Neural progenitor cell (in vitro differentiated cells): ENCODE data around the gene GRIFIN. TPM values are rescaled to one million over a fixed set of nuclear protein-coding genes. Genes with fewer than 3 reads are reported as not detected.

Experiments
- DNase-seq: peaks from one replicate; pipeline ENCODE4 v3.0.0-alpha.2; 2016; ENCODE audit warnings: low spot score
- H2AFZ ChIP-seq: fragments of 200-600 bp; sonication (generic); replicated peaks from 2 replicates; pipeline ENCODE4 v1.6.1; 2016; ENCODE audit warnings: antibody characterized with exemption
- H3F3A ChIP-seq: fragments of 200-600 bp; sonication (generic); 2 replicates; pipeline ENCODE4 v1.6.1; 2016; ENCODE audit warnings: antibody characterized with exemption, low read depth
- H3K27ac ChIP-seq: fragments of 200-600 bp; sonication (generic); 2 replicates; pipeline ENCODE4 v1.5.1; 2016; ENCODE audit warnings: mild to moderate bottlenecking
- H3K27me3 ChIP-seq: fragments of 200-600 bp; sonication (generic); 2 replicates; pipeline ENCODE4 v1.6.1; 2016; ENCODE audit warnings: mild to moderate bottlenecking, moderate library complexity
- H3K36me3 ChIP-seq: fragments of 200-600 bp; sonication (generic); 2 replicates; pipeline ENCODE4 v1.5.1; 2016
- H3K4me1 ChIP-seq: fragments of 200-600 bp; sonication (generic); 2 replicates; pipeline ENCODE4 v1.6.1; 2016; ENCODE audit warnings: mixed run types
- H3K4me2 ChIP-seq: fragments of 200-600 bp; sonication (generic); 2 replicates; pipeline ENCODE4 v1.6.1; 2016
- H3K4me3 ChIP-seq: fragments of 200-600 bp; sonication (generic); 2 replicates; pipeline ENCODE4 v1.5.1; 2016
- H3K79me2 ChIP-seq: fragments of 200-600 bp; sonication (generic); 2 replicates; pipeline ENCODE4 v1.6.1; 2016; ENCODE audit warnings: low read depth
- H3K9ac ChIP-seq: fragments of 200-600 bp; sonication (generic); 2 replicates; pipeline ENCODE4 v1.6.1; 2016
- H3K9me3 ChIP-seq: fragments of 200-600 bp; sonication (generic); 2 replicates; pipeline ENCODE4 v1.5.1; 2016; ENCODE audit warnings: low read depth
- H4K20me1 ChIP-seq: fragments of 200-600 bp; sonication (generic); 2 replicates; pipeline ENCODE4 v1.6.1; 2016; ENCODE audit warnings: low read depth
- H3K27ac Mint-ChIP-seq: 3 replicates; pipeline ENCODE4 v1.8.0; 2021; ENCODE audit warnings: mixed read lengths
- H3K27me3 Mint-ChIP-seq: 2 replicates; pipeline ENCODE4 v1.8.0; 2022; ENCODE audit warnings: low read depth, mild to moderate bottlenecking, inconsistent platforms, moderate library complexity, mixed read lengths; ENCODE audit not compliant: insufficient read depth
- H3K36me3 Mint-ChIP-seq: 3 replicates; pipeline ENCODE4 v1.8.0; 2021; ENCODE audit warnings: mixed read lengths
- H3K4me1 Mint-ChIP-seq: 3 replicates; pipeline ENCODE4 v1.8.0; 2021; ENCODE audit warnings: mixed read lengths
- H3K4me3 Mint-ChIP-seq: 3 replicates; pipeline ENCODE4 v1.8.0; 2021; ENCODE audit warnings: mild to moderate bottlenecking, moderate library complexity, mixed read lengths
- H3K9me3 Mint-ChIP-seq: 3 replicates; pipeline ENCODE4 v1.8.0; 2020; ENCODE audit warnings: mixed read lengths
- CTCF ChIP-seq: fragments of 200-600 bp; sonication (generic); IDR thresholded peaks from 2 replicates; pipeline ENCODE4 v1.5.1; 2017; ENCODE audit warnings: antibody characterized with exemption, mild to moderate bottlenecking
- EZH2 ChIP-seq: fragments of 200-600 bp; sonication (generic); IDR thresholded peaks from 2 replicates; pipeline ENCODE4 v1.6.1; 2017; ENCODE audit warnings: antibody characterized with exemption, mild to moderate bottlenecking, moderate library complexity
- EZH2phosphoT487 ChIP-seq: fragments of 200-600 bp; sonication (generic); IDR thresholded peaks from 2 replicates; pipeline ENCODE4 v1.6.1; 2017; ENCODE audit warnings: antibody characterized with exemption
- total RNA-seq: library from RNA; depleted of rRNA; stranded (reverse); fragments of >200 nt; gene quantifications from 2 replicates; pipeline ENCODE4 v1.2.3, GENCODE V29; 2015; ENCODE audit warnings: low replicate concordance

GRIFIN gene
- total RNA-seq, 1 donor from 2014 or later: not detected

GRCh38 chr7:2517026-2517425, 40.8 kb upstream of the GRIFIN start:
- H3K27me3 Mint-ChIP-seq: peaks cover 17% of the 10 kb centered on the region
- Histone ChIP-seq H3K4me2 (peak overlapping the region; percentile 10), H3K9ac (no peak overlapping the region), H3K27ac (no peak overlapping the region), H3F3A (peaks cover 30% of the 10 kb centered on the region), H3K27me3 (peaks cover 10% of the 10 kb centered on the region), H3K36me3 (no peaks in the 10 kb centered on the region), H2AFZ (no peak overlapping the region), H3K9me3 (no peaks in the 10 kb centered on the region), H3K4me1 (peaks cover 47% of the 10 kb centered on the region), H3K79me2 (peaks cover 21% of the 10 kb centered on the region), H4K20me1 (peaks cover 21% of the 10 kb centered on the region), H3K4me3 (no peak overlapping the region)
- no peak for TF ChIP-seq EZH2
- TF ChIP-seq CTCF: no peak
- TF ChIP-seq EZH2phosphoT487: no peak
- H3K36me3 Mint-ChIP-seq: peaks cover 2% of the 10 kb centered on the region
- peak; percentile 53 for DNase-seq
- H3K9me3 Mint-ChIP-seq: no peaks in the 10 kb centered on the region
- H3K4me3 Mint-ChIP-seq: no peak overlapping the region
- H3K4me1 Mint-ChIP-seq: peaks cover 44% of the 10 kb centered on the region
- peak overlapping the region; percentile 19 for H3K27ac Mint-ChIP-seq

DNA sequence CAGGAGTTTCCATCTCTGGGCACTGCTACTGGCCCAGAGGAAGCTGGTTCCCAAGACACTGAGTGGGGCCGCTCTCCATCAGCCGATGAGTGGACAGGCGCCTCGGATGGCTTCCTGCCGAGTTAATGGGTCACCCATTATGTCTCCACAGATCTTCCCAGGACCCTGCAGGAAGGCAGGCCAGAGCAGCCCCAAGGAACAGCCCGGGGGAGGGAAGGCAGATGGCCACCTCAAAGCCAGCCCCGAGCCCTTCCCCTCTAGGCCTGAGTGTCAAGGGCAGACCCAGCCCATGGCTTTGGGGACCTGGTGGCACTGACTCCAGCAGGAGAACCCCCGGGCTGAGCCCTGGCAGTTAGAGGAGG, 40.0 kb upstream of the GRIFIN start:
- TF ChIP-seq EZH2: no peak
- no peak for TF ChIP-seq EZH2phosphoT487
- no peak for TF ChIP-seq CTCF
- H3K79me2 ChIP-seq: peaks cover 13% of the 10 kb centered on the region
- Mint-ChIP-seq H3K4me3 (no peak overlapping the region), H3K36me3 (no peaks in the 10 kb centered on the region), H3K27ac (peak overlapping the region; percentile 79), H3K4me1 (peaks cover 41% of the 10 kb centered on the region), H3K27me3 (peaks cover 11% of the 10 kb centered on the region), H3K9me3 (no peaks in the 10 kb centered on the region)
- H3K27me3 ChIP-seq: peaks cover 10% of the 10 kb centered on the region
- no peak overlapping the region for H3K4me2 ChIP-seq
- no peak overlapping the region for H3K27ac ChIP-seq
- peaks cover 48% of the 10 kb centered on the region for H3K4me1 ChIP-seq
- H3F3A ChIP-seq: peaks cover 21% of the 10 kb centered on the region
- H2AFZ ChIP-seq: no peak overlapping the region
- H3K9ac ChIP-seq: no peak overlapping the region
- H3K9me3 ChIP-seq: no peaks in the 10 kb centered on the region
- no peak for DNase-seq
- peaks cover 12% of the 10 kb centered on the region for H4K20me1 ChIP-seq
- no peaks in the 10 kb centered on the region for H3K36me3 ChIP-seq
- no peak overlapping the region for H3K4me3 ChIP-seq

DNA sequence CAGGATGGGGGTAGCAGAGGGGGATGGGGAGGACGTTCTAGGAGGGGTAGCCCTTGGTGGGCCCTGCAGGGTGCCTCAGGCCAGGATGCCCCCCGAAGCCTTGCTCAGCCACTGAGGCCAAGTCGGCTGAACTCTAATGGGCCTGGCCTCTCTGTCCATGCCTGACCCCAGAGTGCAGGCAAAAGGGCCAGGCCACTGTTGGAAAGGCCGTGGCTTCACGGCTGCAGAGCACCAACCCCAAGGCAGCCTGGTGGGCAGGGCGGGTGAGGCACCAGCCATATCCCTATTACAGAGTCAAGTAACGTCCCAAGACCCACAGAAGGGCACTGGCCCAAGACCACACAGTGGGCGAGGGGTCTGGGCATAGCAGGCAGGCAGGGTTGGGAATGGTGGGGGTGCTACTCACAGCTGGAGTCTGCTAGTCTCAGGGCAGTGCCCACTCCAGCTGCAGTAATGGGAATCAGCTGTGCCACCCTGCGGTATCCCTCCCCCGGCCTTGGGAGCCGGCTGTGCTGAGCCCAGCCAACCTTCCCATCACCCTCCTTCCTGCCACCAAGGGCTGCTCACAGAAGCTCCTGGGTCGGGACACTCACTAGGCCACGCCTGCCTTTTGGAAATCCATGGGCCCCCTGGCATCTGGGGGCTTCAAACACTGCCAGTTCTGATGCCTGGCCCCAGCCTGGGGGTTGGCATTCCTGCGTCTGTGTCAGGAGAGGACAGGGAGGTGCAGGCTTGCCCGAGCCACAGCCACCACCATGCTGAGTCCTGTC, 39.4 kb upstream of the GRIFIN start:
- Mint-ChIP-seq H3K36me3 (no peaks in the 10 kb centered on the region), H3K27me3 (peaks cover 11% of the 10 kb centered on the region), H3K9me3 (no peaks in the 10 kb centered on the region), H3K4me1 (peaks cover 39% of the 10 kb centered on the region), H3K27ac (no peak overlapping the region), H3K4me3 (no peak overlapping the region)
- Histone ChIP-seq H3K27me3 (peaks cover 10% of the 10 kb centered on the region), H3K79me2 (peaks cover 7% of the 10 kb centered on the region), H4K20me1 (peaks cover 7% of the 10 kb centered on the region), H3F3A (peaks cover 21% of the 10 kb centered on the region), H3K9ac (no peak overlapping the region), H3K4me1 (peaks cover 51% of the 10 kb centered on the region), H2AFZ (no peak overlapping the region), H3K27ac (no peak overlapping the region), H3K4me3 (no peak overlapping the region), H3K36me3 (no peaks in the 10 kb centered on the region), H3K9me3 (no peaks in the 10 kb centered on the region), H3K4me2 (no peak overlapping the region)
- no peak for TF ChIP-seq CTCF
- no peak for TF ChIP-seq EZH2phosphoT487
- no peak for TF ChIP-seq EZH2
- no peak for DNase-seq
